ENCODE data around the gene ACTL10. TPM values are rescaled to one million over a fixed set of nuclear protein-coding genes. Genes with fewer than 3 reads are reported as not detected.
A peak's percentile ranks its signal among the peaks of the same experiment; 100 is the strongest.

Gene ACTL10
- total and polyA plus RNA-seq, 2 experiments from 2014 or later, result 0.71 to 1.9 TPM

- H3K27ac Mint-ChIP-seq, result no peak overlapping the region
- no peak for DNase-seq (ENCODE audit: low spot score)
Measured at GRCh38 chr20:33660685-33661058, 6.1 kb upstream of the ACTL10 start.

GRCh38 chr20:33662172-33662571, 4.6 kb upstream of the ACTL10 start, which contains the start of gene C20orf144:
C20orf144 (plus strand) TSS chr20:33662327; CDS start chr20:33662346, 19 bp downstream.
- H3K4me1 Mint-ChIP-seq, result peaks cover 28% of the 10 kb centered on the region
- no peak for ATAC-seq
- H3K27ac ChIP-seq (ENCODE audit: low read depth), result no peak within 1 kb of the TSS
- TF ChIP-seq POLR2AphosphoS5 (IDR thresholded peaks at IDR 0.05; ENCODE audit: low read depth) (no peak), STAT1 (IDR thresholded peaks at IDR 0.05; ENCODE audit: unreplicated experiment) (no peak), ZNF462 (CRISPR knock-in tag; IDR thresholded peaks at IDR 0.05) (no peak), ZNF114 (CRISPR knock-in tag; IDR thresholded peaks at IDR 0.05) (no peak)

More at GRCh38 chr20:33660685-33661058, 6.1 kb upstream of the ACTL10 start:
- no peaks in the 10 kb centered on the region for H3K79me2 ChIP-seq (replicated peaks; ENCODE audit: insufficient read depth)
- H3K36me3 Mint-ChIP-seq (ENCODE audit: low read depth), result no peaks in the 10 kb centered on the region; the same call in 2 of the 3 replicates
- peaks cover 18% of the 10 kb centered on the region for H3K4me1 Mint-ChIP-seq
- peaks cover 21% of the 10 kb centered on the region for H3K27me3 Mint-ChIP-seq (ENCODE audit: insufficient read depth, low read depth, poor library complexity)
- no peak overlapping the region for H2AFZ ChIP-seq
- TF ChIP-seq POLR2AphosphoS5 (IDR thresholded peaks at IDR 0.05; ENCODE audit: low read depth) (no peak), ZNF114 (CRISPR knock-in tag; IDR thresholded peaks at IDR 0.05) (no peak), EZH2phosphoT487 (IDR thresholded peaks at IDR 0.05; ENCODE audit: unreplicated experiment) (no peak), CTCF (conservative IDR thresholded peaks at IDR 0.05; ENCODE audit: low read depth in 2 of 2) (no peak), JUNB (IDR thresholded peaks at IDR 0.05; ENCODE audit: unreplicated experiment) (no peak)
- TF ChIP-seq, protein P1, sequence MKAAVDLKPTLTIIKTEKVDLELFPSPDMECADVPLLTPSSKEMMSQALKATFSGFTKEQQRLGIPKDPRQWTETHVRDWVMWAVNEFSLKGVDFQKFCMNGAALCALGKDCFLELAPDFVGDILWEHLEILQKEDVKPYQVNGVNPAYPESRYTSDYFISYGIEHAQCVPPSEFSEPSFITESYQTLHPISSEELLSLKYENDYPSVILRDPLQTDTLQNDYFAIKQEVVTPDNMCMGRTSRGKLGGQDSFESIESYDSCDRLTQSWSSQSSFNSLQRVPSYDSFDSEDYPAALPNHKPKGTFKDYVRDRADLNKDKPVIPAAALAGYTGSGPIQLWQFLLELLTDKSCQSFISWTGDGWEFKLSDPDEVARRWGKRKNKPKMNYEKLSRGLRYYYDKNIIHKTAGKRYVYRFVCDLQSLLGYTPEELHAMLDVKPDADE (IDR thresholded peaks at IDR 0.05), result no peak
- peaks cover 6% of the 10 kb centered on the region; the same call in 1 of the 2 replicates for H3K4me1 ChIP-seq (ENCODE audit: insufficient read depth)
- ATAC-seq, result no peak
- H3K27me3 ChIP-seq (ENCODE audit: insufficient read depth), result 0 out of 2 replicates have a peak, but pooled peaks cover 6% of the 10 kb centered on the region
- no peaks in the 10 kb centered on the region for H3K36me3 ChIP-seq (ENCODE audit: insufficient read depth)
- no peaks in the 10 kb centered on the region for H3K9me3 Mint-ChIP-seq
- no peak overlapping the region for H3K4me3 Mint-ChIP-seq
- no peak overlapping the region for H3K4me2 ChIP-seq
- no peak overlapping the region for H3K4me3 ChIP-seq
- H3K27ac ChIP-seq (ENCODE audit: low read depth), result no peak overlapping the region
- no peaks in the 10 kb centered on the region for H3K9me2 ChIP-seq (ENCODE audit: insufficient read depth)
- peaks cover 3% of the 10 kb centered on the region; the same call in 1 of the 2 replicates for H3F3A ChIP-seq (replicated peaks; ENCODE audit: low read depth)
- no peaks in the 10 kb centered on the region; the same call in 1 of the 2 replicates for H4K20me1 ChIP-seq (replicated peaks; ENCODE audit: insufficient read depth)

More at GRCh38 chr20:33662172-33662571, 4.6 kb upstream of the ACTL10 start, which contains the start of gene C20orf144:
- Mint-ChIP-seq H3K4me3 (peak within 1 kb of the TSS; percentile 76), H3K27ac (no peak within 1 kb of the TSS), H3K27me3 (ENCODE audit: insufficient read depth, low read depth, poor library complexity) (peaks cover 25% of the 10 kb centered on the region), H3K9me3 (no peaks in the 10 kb centered on the region), H3K36me3 (ENCODE audit: low read depth) (no peaks in the 10 kb centered on the region; the same call in 2 of the 3 replicates)
- Histone ChIP-seq H3K4me3 (peak within 1 kb of the TSS; percentile 90), H4K20me1 (replicated peaks; ENCODE audit: insufficient read depth) (no peaks in the 10 kb centered on the region; the same call in 1 of the 2 replicates), H3K36me3 (ENCODE audit: insufficient read depth) (no peaks in the 10 kb centered on the region), H3K79me2 (replicated peaks; ENCODE audit: insufficient read depth) (no peaks in the 10 kb centered on the region), H3K4me1 (ENCODE audit: insufficient read depth) (peaks cover 14% of the 10 kb centered on the region; the same call in 1 of the 2 replicates), H3K9me2 (ENCODE audit: insufficient read depth) (no peaks in the 10 kb centered on the region), H3F3A (replicated peaks; ENCODE audit: low read depth) (peaks cover 11% of the 10 kb centered on the region; the same call in 1 of the 2 replicates), H3K27me3 (ENCODE audit: insufficient read depth) (peaks cover 6% of the 10 kb centered on the region; the same call in 1 of the 2 replicates), H2AFZ (peak within 1 kb of the TSS; percentile 86), H3K4me2 (peak within 1 kb of the TSS; percentile 91)
- no peak for DNase-seq (ENCODE audit: low spot score)

Measured in GM23338 (cell line).